NCI-H1105 (cell line): ENCODE data around the gene DPP6.

Experiments
- DNase-seq: peaks from one replicate; lab custom pipeline; 2025; lab: John Stamatoyannopoulos, UW

Gene DPP6

DNA sequence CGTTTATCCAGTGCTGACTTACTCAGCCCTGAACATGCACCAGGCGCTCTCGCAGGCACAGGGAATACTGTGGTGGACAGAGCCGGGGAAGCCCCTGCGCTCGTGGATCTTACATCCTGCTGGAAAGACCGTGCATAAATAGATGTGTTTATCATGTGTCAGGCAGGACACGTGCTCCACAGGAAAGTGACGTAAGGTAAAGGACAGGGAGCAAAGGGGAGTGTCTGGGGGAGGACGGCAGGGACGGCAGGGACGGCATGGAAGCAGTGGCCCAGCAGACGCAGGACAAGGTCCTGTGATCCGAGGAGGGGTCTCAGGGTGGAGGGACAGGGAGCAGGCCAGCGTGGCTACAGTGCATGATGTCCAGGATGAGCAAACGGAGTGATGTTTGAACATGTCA is 540.2 kb downstream of the DPP6 start:
- DNase-seq: no peak

DNA sequence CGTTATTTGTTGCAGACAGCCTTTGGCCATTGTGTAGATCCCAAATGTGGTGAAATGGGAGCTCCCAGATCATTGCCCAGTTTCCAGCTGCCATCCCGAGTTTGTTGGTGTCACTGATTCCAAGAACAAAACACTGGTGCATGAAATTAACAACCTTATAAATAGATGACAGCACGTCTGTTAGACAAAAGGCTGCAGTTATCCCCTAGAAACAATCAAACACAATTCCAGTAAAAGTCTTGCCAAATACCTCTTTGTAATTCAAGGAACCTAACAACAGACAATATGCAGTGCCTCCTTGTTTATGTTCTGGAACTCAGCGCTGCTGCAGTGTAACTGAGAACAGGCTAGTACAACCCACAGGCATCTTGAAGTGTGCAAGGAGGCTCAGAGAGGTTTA is 546.2 kb downstream of the DPP6 start:
- no peak for DNase-seq

DNA sequence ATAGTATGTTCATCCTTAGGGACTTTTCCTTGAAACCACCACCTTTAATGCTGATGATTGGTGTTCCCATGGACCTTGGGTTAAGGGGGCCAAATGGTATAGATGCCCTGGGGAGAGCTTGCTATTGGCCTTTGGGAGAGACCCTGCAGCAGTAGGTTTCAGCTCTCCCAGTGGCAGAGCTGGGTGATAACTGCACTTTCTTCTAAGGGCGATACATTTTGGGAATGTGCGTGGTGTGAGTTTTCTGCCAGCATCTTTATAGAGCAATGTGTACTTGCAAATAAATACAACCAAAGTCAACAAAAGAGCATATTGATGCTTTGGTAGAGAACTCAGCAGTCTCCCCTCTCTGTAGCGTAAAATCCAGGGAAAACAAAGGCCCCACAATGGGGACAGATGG is 546.7 kb downstream of the DPP6 start:
- DNase-seq: no peak

DNA sequence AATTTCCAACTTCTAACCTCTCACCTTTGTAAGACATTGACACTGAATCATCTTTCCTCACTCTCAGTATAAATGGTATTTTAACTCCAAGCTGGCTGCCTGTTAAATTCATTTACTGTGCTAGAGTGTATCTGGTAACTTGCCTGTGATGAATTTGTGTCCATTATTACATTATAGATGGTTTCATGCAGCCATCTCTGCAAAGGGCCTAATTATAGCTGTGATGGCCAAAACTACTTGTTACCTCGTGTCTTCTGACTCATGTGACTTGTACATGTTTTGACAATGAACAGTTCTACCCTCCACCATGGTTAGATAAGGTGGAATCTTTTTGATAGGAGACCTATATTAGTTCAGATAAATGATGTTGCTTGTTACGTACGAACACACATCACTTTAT is 558.7 kb downstream of the DPP6 start:
- DNase-seq: no peak

DNA sequence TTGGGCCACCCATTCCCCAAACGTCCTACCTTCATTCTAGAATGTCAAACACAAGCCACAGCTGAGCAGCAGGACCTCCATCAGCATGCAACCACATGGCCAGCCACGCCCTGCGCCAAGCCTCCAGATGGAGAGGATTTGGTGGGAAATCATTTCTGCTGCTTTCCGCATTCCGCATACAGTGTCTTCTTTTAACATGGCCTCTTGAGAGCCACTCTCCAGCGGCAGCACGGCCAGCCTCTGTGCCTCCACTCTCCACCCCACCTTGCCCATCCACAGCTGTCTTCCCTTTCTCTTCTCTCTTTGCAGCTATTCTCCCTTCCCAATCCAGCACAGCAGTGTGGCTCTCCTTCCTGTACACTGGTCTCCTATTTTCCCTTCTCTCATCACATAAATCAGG is 561.6 kb downstream of the DPP6 start:
- no peak for DNase-seq

DNA sequence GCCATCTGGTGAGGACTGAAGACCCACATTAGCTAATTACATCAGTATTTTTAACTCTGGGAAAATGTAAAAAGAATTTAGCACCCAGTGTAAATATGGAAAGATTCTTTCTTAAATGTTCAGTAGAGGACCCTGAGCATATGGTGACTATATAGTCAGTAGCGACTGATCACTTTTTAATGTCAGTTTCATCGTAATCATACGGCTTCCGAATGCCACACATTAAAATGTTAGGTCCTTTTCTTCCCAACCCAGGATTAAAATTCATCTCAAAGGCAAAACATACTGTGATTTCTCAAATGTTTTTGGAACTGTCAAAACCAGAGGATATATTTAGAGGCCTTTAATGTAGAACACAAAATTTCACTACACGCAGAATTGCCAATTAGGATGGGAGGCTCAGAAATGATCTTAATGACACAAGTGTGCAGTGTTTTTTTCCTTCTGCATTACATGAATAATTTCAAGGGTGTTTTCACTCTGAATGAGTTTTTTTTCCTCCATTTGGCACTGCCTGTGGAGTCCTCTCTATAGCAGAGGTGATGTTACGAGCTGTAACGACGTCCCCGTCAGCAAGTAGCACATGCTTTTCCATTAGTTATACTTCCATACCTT is 568.0 kb downstream of the DPP6 start:
- no peak for DNase-seq

DNA sequence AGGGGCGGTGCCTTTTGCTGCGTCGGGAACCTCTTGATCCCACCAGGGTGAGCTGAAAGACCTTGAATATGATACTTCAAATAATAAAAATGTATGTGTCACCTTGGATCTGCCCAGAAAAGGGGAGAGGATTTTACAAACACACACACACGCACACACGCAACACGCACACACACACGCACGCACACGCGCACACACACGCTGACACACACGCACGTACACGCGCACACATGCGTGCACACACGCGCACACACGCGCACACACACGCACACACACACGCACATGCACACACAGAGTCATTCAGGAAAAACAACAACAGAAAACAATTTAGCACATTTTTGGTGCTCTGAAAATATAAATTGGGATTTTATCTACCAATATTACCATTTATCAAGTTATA is 571.2 kb downstream of the DPP6 start:
- DNase-seq: no peak

DNA sequence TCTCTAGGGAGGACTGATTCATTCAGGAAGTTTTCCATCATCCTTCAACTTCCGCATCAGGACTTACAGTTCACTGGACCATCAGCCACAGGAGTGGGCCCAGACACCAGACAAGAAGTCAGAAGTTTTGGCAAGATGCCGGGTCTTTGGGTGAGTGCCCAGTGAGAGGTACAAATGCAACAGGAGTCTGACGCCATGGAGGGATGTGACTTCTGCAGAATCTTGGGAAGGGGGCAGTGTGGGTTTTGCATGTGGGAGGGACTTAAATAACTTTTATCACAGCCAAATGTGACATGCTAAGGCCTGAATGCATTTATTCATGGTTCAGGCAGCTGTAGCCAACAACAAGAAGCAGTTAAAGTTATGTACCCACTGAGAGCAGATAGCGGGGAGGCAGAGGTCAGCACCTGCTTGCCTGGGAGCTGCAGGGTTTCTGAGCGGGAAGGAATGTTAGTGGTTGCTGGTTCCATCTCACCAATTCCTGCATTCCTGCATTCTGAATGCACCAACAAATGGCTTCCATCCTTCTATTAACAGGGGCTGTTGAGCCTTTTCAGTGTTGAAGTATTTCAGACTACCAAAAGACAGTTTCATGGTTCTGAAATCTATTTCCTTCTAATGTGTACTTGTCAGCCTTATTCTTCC is 575.6 kb downstream of the DPP6 start:
- no peak for DNase-seq

DNA sequence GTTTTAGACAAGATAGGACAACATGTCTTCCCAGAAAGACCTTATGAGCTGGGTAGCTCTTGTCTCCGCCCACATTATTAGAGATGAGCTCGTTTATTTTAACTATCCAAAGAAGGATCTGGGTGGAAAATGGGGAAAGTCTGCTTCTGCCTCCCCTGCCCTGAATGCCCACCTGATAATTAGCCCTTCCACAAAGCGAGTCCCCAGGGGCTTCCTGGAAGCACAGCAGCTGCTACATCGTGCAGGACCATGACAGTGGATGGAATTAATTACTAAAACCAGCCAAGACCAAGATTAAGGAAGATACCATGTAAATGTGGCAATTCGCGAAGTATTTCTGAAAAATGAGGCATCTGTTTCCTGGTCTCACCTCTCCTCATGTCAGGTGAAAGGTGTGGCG is 576.4 kb downstream of the DPP6 start:
- DNase-seq: no peak

DNA sequence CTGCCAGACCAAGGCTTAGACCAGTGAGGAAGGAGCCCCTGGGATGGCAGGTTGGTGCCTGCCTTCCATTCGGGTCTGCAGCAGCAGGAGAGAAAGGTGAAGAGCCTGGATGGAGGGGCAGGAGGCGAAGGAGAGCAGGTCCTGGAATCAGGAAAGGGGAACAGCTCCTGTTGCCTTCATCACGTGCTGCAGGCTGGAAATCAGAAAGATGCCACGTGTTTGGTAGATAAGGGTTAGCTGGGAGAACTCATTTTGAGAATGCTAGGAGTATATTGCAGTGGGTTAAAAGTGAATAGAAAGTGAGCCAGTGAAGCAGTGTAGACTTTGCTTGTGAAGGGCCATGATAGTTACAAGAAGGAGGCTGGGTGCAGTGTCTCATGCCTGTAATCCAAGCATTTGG is 579.0 kb downstream of the DPP6 start:
- DNase-seq: no peak

DNA sequence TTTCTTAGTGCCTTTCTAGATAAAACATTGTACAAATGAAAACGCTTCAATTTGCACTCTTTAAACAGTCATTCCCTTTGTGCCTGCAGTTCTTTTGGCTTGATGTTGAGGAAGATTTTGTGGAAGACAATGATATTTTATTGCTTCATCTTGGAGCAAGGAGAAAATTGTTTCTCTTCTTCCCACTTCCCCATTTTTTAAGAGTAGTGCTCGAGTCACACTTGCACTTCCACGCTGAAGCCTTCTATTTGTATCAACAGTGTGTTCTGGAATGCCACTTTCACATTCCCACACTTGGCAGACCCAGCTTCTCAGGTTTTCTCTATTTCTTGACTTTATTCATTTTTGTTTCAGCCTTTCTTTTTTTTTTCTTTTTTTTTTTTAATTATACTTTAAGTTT is 581.4 kb downstream of the DPP6 start:
- DNase-seq: no peak

DNA sequence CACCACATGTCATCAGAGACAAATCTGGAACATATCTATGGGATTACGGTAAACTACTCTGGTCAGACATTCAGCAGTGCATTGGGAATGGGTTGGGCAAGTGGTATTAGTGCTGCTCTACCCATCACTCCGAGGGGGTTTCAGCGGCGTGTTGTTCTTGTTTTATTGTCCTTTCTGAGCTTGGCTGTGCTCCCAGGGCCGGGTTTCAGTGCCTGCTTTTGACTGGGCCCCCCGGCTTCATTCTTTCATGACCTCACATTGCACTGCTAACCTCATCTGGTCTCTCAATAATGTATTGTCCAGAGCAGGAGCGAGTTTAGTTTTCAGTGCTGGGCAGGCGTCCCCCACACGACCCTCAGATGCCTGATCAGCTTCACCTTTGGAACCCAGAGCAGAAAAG is 586.1 kb downstream of the DPP6 start:
- no peak for DNase-seq

DNA sequence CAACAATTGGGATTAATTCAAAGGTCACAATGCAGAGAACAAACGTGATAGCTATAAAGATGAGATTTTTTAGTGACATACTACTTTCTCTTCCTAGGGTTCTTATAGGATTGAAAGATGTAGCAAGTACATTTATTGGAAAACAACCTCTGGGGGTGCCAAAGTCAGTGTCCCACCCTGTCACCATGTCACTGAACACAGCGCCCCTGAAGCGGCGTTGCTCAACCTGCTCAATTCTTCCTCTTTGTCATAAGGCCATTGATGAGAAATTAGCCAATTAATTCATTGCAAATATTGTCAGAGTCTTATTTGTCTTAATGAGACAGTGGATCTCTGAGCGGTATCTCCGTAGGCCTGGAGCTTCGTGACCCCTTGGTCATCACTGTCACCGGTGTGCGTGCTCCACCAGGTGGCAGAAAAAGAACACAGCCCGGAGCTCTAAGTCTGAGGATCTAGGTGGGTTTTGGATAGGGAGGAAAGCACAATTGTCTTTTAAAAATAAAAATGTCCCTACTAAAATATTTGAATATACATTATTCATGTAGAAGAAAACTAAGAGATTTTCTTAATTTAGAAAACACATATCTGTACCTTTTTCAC is 588.2 kb downstream of the DPP6 start:
- DNase-seq: no peak

DNA sequence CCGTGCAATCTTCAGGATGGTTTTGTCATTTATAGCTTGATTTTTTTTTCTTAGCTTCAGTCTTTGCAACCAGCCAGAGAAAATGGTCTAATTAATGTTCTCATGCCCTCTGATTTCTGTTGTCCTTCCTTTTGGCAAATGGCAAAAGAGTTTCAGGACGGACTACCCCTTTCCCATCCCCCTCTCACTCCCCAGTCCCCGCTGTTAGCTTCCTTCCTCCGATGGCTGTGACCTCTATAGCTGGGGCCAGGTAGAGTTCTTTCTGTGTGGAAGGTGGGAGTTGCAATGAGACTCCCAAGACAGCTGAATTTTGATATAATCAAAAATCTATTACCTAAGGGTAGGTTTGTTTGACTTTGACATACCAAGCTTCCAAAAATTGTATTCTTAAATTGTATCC is 588.7 kb downstream of the DPP6 start:
- DNase-seq: no peak

DNA sequence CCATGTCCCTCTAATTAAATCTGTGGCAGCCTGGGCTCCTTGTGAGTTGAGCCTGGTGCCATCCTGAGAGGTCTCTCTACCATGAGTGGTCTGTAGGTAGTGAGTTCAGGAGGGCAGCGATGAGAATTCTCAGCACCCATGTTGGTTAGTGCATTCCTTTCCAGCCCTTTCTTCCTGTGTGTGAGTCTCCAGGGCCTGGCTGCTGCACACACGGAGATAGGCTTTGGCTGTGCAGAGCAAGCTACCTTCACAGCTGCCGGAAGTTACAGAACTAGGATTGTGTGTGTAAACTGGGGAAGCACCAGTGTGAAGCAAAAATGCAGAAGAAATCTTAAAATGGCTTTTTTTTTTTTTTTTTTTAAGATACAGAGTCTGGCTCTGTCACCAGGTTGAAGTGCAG is 592.2 kb downstream of the DPP6 start:
- no peak for DNase-seq

DNA sequence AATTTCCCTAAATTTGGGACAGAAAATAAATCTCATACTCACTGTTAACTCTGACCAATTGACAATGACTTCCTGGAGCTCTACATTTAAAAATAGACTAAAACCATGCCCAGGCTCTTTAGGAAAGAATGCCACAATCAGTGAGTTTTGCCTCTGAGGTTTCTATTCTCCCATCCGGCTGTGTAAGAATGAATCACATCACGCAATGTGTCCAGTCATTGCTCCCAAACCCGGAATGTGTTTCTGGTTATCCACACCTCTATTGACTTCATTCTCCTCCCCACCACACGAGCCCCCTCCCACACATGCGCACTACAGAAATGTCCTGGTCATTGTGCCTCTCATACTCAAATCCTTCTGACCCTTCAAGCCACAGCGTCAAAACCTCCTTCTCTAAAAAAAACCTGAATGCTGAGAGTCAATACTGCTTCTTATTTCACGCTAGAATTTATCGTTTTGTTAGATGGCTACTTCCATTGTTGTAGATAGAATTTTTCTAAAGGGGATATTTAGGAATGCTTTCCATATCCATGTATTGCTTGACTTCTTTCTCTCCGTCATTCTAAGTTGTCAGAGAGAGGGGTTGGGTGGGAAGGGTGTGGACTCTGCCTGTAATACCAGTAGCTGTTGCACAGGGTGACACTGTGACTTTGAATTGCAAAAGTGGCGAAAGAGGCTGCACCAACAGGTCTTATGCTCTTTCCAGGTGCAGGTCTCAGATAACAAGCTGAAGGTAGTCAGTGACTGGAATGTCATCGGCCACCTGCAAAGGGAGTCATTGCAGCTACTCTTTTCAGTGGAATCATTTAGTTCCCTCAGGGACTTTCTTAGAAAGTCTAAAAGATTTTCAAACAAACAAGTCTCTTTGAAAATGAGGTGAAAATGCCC is 594.2 kb downstream of the DPP6 start:
- no peak for DNase-seq

DNA sequence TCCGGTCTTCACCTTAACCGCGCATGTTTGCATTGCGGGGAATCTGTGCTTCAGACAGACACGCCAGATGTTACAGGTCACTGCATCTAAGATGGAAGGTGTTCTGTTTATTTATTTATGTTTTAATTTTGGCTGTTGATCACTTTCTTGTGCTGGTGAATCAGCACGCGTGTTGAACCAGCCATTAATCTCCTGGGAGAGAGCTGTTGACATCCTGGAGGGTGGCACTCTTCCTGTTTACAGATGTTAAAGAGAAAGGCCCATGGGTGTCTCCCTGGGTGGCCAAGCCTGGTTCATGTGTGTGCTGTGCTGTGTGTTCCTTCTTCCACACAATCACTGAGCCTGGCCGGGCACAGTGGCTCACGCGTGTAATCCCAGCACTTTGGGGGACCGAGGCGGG is 595.4 kb downstream of the DPP6 start:
- no peak for DNase-seq

DNA sequence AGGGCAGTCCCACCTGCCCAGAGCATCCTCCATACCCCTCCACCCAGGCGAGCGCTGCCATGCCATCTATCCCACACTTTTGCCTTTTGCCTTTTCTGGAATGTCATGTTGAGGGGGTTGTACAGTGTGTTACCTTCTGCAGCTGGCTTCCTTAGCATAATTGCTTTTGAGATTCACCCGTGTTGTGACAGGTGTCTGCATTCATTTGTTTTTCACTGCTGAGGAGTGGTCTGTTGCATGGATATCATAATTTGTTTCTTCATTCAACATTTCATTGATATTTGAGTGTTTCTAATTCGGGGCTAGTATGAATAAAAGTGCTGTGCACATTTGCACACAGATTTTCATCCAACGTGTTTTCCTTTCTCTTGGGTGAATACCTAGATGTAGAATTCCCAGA is 596.8 kb downstream of the DPP6 start:
- DNase-seq: no peak

DNA sequence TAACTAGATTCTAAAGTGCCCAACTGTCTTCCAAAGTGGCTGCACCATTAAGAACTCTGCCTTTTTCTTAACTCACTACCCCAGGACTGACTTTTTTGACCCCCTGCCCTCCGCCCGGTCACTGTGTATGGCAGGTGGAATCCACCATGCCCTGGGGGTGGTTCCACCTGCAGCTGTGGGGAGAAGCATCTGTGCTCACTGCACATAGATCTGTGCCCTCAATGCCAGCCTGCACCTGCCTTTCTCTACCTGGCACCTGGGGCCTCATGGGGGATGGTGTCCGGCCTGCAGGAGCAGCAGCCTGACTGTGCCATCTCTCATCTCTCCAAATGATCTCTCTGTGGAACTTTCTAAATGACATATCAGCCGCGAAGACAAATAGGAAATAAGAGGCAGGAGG is 597.2 kb downstream of the DPP6 start:
- DNase-seq: peak; percentile 35

DNA sequence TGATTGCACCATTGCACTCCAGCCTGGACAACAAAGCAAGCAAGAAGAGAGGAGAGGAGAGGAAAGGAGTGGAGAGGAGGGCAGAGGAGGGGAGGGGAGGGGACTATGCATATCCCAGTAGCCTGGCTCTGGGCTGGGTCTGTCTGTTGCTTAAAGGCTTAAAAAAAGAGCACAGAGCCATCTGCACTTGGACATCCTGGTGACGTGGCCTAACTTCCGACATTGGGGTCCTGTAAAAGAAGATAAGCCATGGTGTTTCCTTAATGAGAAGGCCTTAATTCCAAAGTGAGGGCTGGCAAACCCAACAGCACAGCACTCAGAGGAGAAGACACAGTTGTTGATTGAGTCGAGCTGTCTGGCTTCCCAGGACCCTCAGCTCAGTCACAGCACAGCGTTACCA is 598.1 kb downstream of the DPP6 start:
- no peak for DNase-seq

DNA sequence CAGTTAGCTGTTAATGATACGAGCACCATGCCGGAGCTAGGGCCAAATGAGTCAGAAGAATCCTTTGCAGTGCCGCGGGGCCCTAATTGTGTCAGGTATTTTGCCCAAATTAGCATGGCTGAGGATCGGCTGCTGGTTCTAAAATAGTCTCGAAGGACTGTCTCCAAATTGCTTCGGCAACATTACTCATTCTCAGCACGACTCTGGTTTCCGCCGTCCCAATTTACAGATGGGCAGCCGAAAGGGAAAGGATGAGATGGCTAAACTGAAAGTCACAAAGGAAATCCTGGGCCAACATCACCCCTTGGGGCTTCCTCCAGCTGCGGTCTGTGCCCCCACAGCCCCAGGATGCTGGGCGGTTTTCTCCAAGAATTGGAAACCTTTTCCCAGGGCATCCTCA is 599.3 kb downstream of the DPP6 start:
- no peak for DNase-seq

DNA sequence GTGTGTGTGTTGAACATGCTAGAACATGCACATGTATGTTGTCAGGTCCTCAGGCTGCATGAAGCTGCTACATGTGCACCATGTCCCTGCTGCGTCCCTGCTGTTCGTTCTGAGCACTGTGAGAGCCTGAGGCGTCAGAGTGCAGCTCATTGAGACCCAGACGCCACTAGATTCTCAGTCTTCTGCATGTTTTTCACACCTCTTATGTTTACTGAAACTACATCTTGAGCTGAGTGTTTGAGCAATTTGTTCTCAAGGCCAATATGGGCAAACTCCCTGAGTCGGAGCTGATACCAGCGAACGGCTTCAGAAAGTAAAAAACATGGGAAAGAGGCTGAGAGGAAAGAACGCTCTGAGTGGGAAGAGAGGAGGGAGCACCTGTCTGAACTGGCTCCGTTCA is 600.4 kb downstream of the DPP6 start:
- DNase-seq: no peak

DNA sequence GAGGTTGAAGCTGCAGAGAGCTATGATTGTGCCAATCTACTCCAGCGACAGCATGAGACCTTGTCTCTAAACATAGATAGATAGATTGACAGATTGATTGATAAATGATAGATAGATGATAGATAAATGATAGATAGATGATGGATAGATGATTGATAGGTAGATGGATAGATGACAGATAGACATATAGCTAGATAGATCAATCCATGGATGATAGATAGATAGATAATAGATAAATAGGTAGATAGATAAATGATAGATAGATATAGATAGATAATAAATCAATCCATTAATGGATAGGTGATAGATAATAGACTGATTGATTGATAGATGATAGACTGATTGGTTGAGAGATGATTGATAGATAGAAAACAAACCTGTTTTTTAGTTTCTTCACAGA is 601.1 kb downstream of the DPP6 start:
- no peak for DNase-seq
